Measurements from ENCODE around the gene OSBPL10. TPM values are rescaled to one million over a fixed set of nuclear protein-coding genes. Genes with fewer than 3 reads are reported as not detected.

Gene OSBPL10
- total RNA-seq, 1 donor from 2014 or later, result 45.4 TPM

DNA sequence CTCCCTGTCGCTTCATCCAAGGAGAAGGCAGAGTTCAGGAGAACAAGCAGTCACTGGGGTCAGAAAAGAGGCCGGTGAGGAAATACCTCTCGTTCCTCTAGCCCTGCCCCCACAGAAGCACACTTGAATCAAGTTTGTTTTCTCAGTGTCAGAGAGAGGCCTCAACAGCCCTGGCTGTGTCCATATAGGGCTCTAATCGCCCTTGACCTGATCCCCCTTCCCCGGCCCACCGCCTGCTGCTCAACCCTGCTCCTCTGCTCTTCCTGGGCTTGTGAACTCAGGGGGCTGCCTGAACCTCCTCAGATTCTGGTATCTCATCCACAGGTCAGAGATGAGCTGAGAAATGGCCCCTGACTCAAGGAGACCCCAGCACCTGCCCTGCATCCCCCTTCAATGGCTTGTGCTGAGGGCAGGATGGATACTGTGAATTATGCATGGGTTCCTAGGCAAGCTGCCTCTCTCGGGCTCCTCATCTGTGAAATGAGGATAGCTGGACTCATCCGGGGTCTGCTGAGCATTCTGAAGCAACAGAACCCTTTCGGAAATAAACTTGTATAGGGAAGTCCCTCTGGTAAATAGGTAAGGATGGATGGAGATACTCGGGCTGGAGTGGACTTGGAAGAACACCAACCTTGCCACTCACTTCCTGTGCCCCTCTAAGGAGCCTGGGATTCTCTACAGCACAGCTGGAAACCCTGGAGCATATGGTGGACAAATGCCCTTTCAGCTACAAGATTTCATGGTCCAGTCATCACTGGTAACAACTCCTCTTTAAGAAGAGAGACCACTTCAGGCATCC lies 300.8 kb downstream of the OSBPL10 start:
- TF ChIP-seq CTCF (IDR thresholded peaks at IDR 0.05), result no peak
- H3K36me3 Mint-ChIP-seq (ENCODE audit: low read depth), result peaks cover 22% of the 10 kb centered on the region
- peaks cover 29% of the 10 kb centered on the region for H3K4me1 Mint-ChIP-seq (ENCODE audit: low read depth)
- H3K4me3 Mint-ChIP-seq (ENCODE audit: unreplicated experiment), result peak overlapping the region; percentile 20
- peak overlapping the region; percentile 73 for H3K27ac Mint-ChIP-seq (ENCODE audit: unreplicated experiment)
- H3K27me3 Mint-ChIP-seq (ENCODE audit: low read depth), result no peaks in the 10 kb centered on the region
- DNase-seq (ENCODE audit: low spot score), result no peak
- H3K9me3 Mint-ChIP-seq (ENCODE audit: low read depth), result no peaks in the 10 kb centered on the region

- peaks cover 29% of the 10 kb centered on the region for H3K4me1 Mint-ChIP-seq (ENCODE audit: low read depth)
- no peak for DNase-seq (ENCODE audit: low spot score)
- no peak overlapping the region for H3K27ac Mint-ChIP-seq (ENCODE audit: unreplicated experiment)
- H3K9me3 Mint-ChIP-seq (ENCODE audit: low read depth), result no peaks in the 10 kb centered on the region
- peaks cover 11% of the 10 kb centered on the region for H3K36me3 Mint-ChIP-seq (ENCODE audit: low read depth)
- no peak for TF ChIP-seq CTCF (IDR thresholded peaks at IDR 0.05)
- no peaks in the 10 kb centered on the region for H3K27me3 Mint-ChIP-seq (ENCODE audit: low read depth)
- no peak overlapping the region for H3K4me3 Mint-ChIP-seq (ENCODE audit: unreplicated experiment)
Observed at GRCh38 chr3:31676556-31676955, 304.5 kb downstream of the OSBPL10 start.

DNA sequence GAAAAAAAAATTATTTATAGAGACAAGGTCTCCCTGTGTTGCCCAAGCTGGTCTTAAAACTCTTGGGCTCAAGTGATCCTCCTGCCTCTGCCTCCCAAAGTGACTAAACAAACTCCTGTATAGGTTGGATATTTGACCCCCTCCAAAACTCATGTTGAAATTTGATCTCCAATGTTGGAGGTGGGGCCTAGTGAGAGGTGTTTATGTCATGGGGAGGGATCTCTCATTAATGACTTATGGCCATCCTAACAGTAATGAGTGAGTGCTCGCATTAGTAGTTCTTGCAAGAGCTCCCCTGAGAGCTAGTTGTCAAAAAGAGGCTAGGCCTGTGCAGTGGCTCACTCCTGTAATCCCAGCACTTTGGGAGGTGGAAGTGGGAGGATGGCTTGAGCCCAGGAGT lies 307.1 kb downstream of the OSBPL10 start:
- no peak for TF ChIP-seq CTCF (IDR thresholded peaks at IDR 0.05)
- H3K27ac Mint-ChIP-seq (ENCODE audit: unreplicated experiment), result no peak overlapping the region
- H3K4me3 Mint-ChIP-seq (ENCODE audit: unreplicated experiment), result no peak overlapping the region
- peaks cover 20% of the 10 kb centered on the region for H3K36me3 Mint-ChIP-seq (ENCODE audit: low read depth)
- DNase-seq (ENCODE audit: low spot score), result no peak
- no peaks in the 10 kb centered on the region for H3K9me3 Mint-ChIP-seq (ENCODE audit: low read depth)
- peaks cover 10% of the 10 kb centered on the region for H3K4me1 Mint-ChIP-seq (ENCODE audit: low read depth)
- H3K27me3 Mint-ChIP-seq (ENCODE audit: low read depth), result no peaks in the 10 kb centered on the region

GRCh38 chr3:31671976-31672375 lies 309.1 kb downstream of the OSBPL10 start:
- Mint-ChIP-seq H3K27me3 (ENCODE audit: low read depth) (no peaks in the 10 kb centered on the region), H3K9me3 (ENCODE audit: low read depth) (no peaks in the 10 kb centered on the region)
- TF ChIP-seq CTCF (IDR thresholded peaks at IDR 0.05), result no peak

GRCh38 chr3:31671451-31671850 lies 309.6 kb downstream of the OSBPL10 start:
- no peak overlapping the region for H3K4me3 Mint-ChIP-seq (ENCODE audit: unreplicated experiment)
- no peak for TF ChIP-seq CTCF (IDR thresholded peaks at IDR 0.05)
- no peaks in the 10 kb centered on the region for H3K4me1 Mint-ChIP-seq (ENCODE audit: low read depth)
- H3K27me3 Mint-ChIP-seq (ENCODE audit: low read depth), result no peaks in the 10 kb centered on the region
- H3K27ac Mint-ChIP-seq (ENCODE audit: unreplicated experiment), result no peak overlapping the region
- H3K9me3 Mint-ChIP-seq (ENCODE audit: low read depth), result no peaks in the 10 kb centered on the region
- H3K36me3 Mint-ChIP-seq (ENCODE audit: low read depth), result peaks cover 22% of the 10 kb centered on the region
- no peak for DNase-seq (ENCODE audit: low spot score)

More at GRCh38 chr3:31671976-31672375, 309.1 kb downstream of the OSBPL10 start:
- Mint-ChIP-seq H3K36me3 (ENCODE audit: low read depth) (peaks cover 22% of the 10 kb centered on the region), H3K4me1 (ENCODE audit: low read depth) (no peaks in the 10 kb centered on the region), H3K27ac (ENCODE audit: unreplicated experiment) (no peak overlapping the region), H3K4me3 (ENCODE audit: unreplicated experiment) (no peak overlapping the region)
- DNase-seq (ENCODE audit: low spot score), result no peak
